HCT116 (cell line): ENCODE measurements around the gene CDC45. TPM values are rescaled to one million over a fixed set of nuclear protein-coding genes. Genes with fewer than 3 reads are reported as not detected.
A peak's percentile ranks its signal among the peaks of the same experiment; 100 is the strongest.

Experiments
- ATAC-seq: fragments of 200-7000 bp; cut with Tn5 transposase; 2 replicates; pipeline ENCODE4 v1.9.1; 2020; ENCODE audit warnings: mild to moderate bottlenecking, moderate library complexity
- BruUV-seq: library from RNA; stranded (reverse); fragments of 400-500 nt; replicated peaks from 2 replicates; lab custom pipeline; 2021; lab: Mats Ljungman, UMichigan
- CTCF ChIA-PET: fragments of 300-600 bp; sonication (Branson Sonifier 250); formaldehyde crosslinking; loops from one replicate; lab custom pipeline; 2021; ENCODE audit warnings: antibody characterized with exemption; lab: Charles Lee
- POLR2A ChIA-PET: fragments of 300-600, 350-600 bp; sonication (Branson Sonifier 250); formaldehyde crosslinking; loops from one replicate; lab custom pipeline; 2021; ENCODE audit warnings: antibody characterized with exemption; lab: Charles Lee
- RAD21 ChIA-PET, 2 experiments: fragments of 300-600 bp; sonication (Branson Sonifier 250); formaldehyde crosslinking; loops; one replicate each; lab custom pipeline; 2023; ENCODE audit warnings: low total read pairs in 2 of 2; ENCODE audit not compliant: uncharacterized antibody in 2 of 2, unreplicated experiment in 2 of 2, low non-redundant PET in 1 of 2; lab: Charles Lee
- DNase-seq: peaks from one replicate; pipeline ENCODE4 v3.0.0-alpha.2; 2010; ENCODE audit warnings: low read depth, low spot score
- H2AFZ ChIP-seq: fragments of 200-600 bp; shearing (Covaris generic), sonication (generic); 2 replicates; pipeline ENCODE4 v1.6.1; 2017; ENCODE audit warnings: low read depth, mixed run types, mixed read lengths, antibody characterized with exemption, low read length; ENCODE audit not compliant: poor library complexity, severe bottlenecking
- H3K27ac ChIP-seq: 2 replicates; pipeline ENCODE4 v1.5.1; 2012; ENCODE audit warnings: low read depth, low read length
- H3K27me3 ChIP-seq: fragments of 200-600 bp; sonication (generic); 2 replicates; pipeline ENCODE4 v1.6.1; 2016; ENCODE audit warnings: mixed run types, low read length, mixed read lengths; ENCODE audit not compliant: insufficient read depth
- H3K36me3 ChIP-seq, 2 experiments: fragments of 200-500 bp in 1 of 2; fragments of 200-600 bp in 1 of 2; sonication (Bioruptor generic) in 1 of 2; sonication (generic) in 1 of 2; 2 replicates each; pipeline versions ENCODE4 v1.5.1 to v1.6.1; 2014 to 2016; ENCODE audit warnings: low read length in 2 of 2, inconsistent platforms in 1 of 2, mixed read lengths in 1 of 2, mixed run types in 1 of 2; ENCODE audit not compliant: insufficient read depth in 2 of 2, control insufficient read depth in 1 of 2
- H3K4me1 ChIP-seq, 2 experiments: fragments of 200-600 bp in 1 of 2; sonication (generic) in 1 of 2; 2 replicates each; pipeline versions ENCODE4 v1.5.1 to v1.6.1; 2012 to 2017; ENCODE audit warnings: low read length in 2 of 2, inconsistent platforms in 1 of 2, mild to moderate bottlenecking in 1 of 2, mixed read lengths in 1 of 2, mixed run types in 1 of 2, moderate library complexity in 1 of 2; ENCODE audit not compliant: insufficient read depth in 2 of 2, control insufficient read depth in 1 of 2
- H3K4me2 ChIP-seq: fragments of 200-600 bp; sonication (generic); 2 replicates; pipeline ENCODE4 v1.6.1; 2017; ENCODE audit warnings: mixed run types, low read length, mixed read lengths
- H3K4me3 ChIP-seq, 2 experiments: fragments of 200-600 bp in 1 of 2; sonication (generic) in 1 of 2; replicated peaks in 1 of 2; 2 replicates each; pipeline ENCODE4 v1.5.1; 2011 to 2016; ENCODE audit warnings: low read length in 2 of 2, control low read depth in 1 of 2, low read depth in 1 of 2, mild to moderate bottlenecking in 1 of 2, mixed read lengths in 1 of 2, mixed run types in 1 of 2
- H3K79me2 ChIP-seq: fragments of 200-600 bp; sonication (generic); 2 replicates; pipeline ENCODE4 v1.6.1; 2017; ENCODE audit warnings: mild to moderate bottlenecking, mixed run types, low read length, moderate library complexity, mixed read lengths; ENCODE audit not compliant: insufficient read depth
- H3K9ac ChIP-seq: fragments of 200-600 bp; sonication (generic); 2 replicates; pipeline ENCODE4 v1.6.1; 2016; ENCODE audit warnings: low read length, mixed read lengths
- H3K9me2 ChIP-seq: fragments of 200-600 bp; sonication (generic), shearing (Covaris generic); 2 replicates; pipeline ENCODE4 v1.6.1; 2017; ENCODE audit warnings: mixed run types, mild to moderate bottlenecking, moderate library complexity; ENCODE audit not compliant: insufficient read depth
- H3K9me3 ChIP-seq, 2 experiments: fragments of 200-500 bp in 1 of 2; fragments of 200-600 bp in 1 of 2; sonication (Bioruptor generic) in 1 of 2; sonication (generic) in 1 of 2; 2 replicates each; pipeline ENCODE4 v1.6.1; 2014 to 2017; ENCODE audit warnings: low read length in 2 of 2, mixed read lengths in 2 of 2, inconsistent platforms in 1 of 2, low read depth in 1 of 2, mild to moderate bottlenecking in 1 of 2, mixed run types in 1 of 2, moderate library complexity in 1 of 2; ENCODE audit not compliant: control insufficient read depth in 1 of 2, insufficient read depth in 1 of 2
- H4K20me1 ChIP-seq: fragments of 200-600 bp; sonication (generic), shearing (Covaris generic); 2 replicates; pipeline ENCODE4 v1.6.1; 2017; ENCODE audit warnings: mixed run types, mild to moderate bottlenecking, moderate library complexity; ENCODE audit not compliant: insufficient read depth
- CBX3 ChIP-seq: IDR thresholded peaks from 2 replicates; pipeline ENCODE4 v1.6.1; 2012; ENCODE audit warnings: low read depth
- EGR1 ChIP-seq: IDR thresholded peaks from 2 replicates; pipeline ENCODE4 v1.6.1; 2012; ENCODE audit warnings: low read depth
- EZH2 ChIP-seq: fragments of 200-600 bp; sonication (generic); IDR thresholded peaks from 2 replicates; pipeline ENCODE4 v1.6.1; 2017; ENCODE audit warnings: antibody characterized with exemption, mixed run types
- EZH2phosphoT487 ChIP-seq: fragments of 200-600 bp; IDR thresholded peaks from 2 replicates; pipeline ENCODE4 v1.6.1; 2018; ENCODE audit warnings: antibody characterized with exemption, borderline replicate concordance
- JUND ChIP-seq: IDR thresholded peaks from 2 replicates; pipeline ENCODE4 v1.6.1; 2012
- POLR2A ChIP-seq: IDR thresholded peaks from 2 replicates; pipeline ENCODE4 v1.7.0; 2011; ENCODE audit warnings: borderline replicate concordance; ENCODE audit not compliant: insufficient read depth, insufficient read length; ENCODE audit errors: extremely low read depth
- POLR2AphosphoS5 ChIP-seq: IDR thresholded peaks from 2 replicates; pipeline ENCODE4 v1.6.1; 2011; ENCODE audit warnings: mild to moderate bottlenecking, low read depth, low read length, moderate library complexity
- RAD21 ChIP-seq: IDR thresholded peaks from 2 replicates; pipeline ENCODE4 v1.6.1; 2012; ENCODE audit warnings: low read depth, mild to moderate bottlenecking
- SIN3A ChIP-seq: IDR thresholded peaks from 2 replicates; pipeline ENCODE4 v1.6.1; 2012; ENCODE audit warnings: low read depth
- SP1 ChIP-seq: IDR thresholded peaks from 2 replicates; pipeline ENCODE4 v1.6.1; 2012; ENCODE audit warnings: low read depth
- YY1 ChIP-seq: IDR thresholded peaks from 2 replicates; pipeline ENCODE4 v1.6.1; 2011; ENCODE audit warnings: low read length, low read depth, moderate library complexity, mild to moderate bottlenecking; ENCODE audit not compliant: insufficient replicate concordance; ENCODE audit errors: extremely low read depth
- ZFX ChIP-seq: fragments of 450-650 bp; IDR thresholded peaks from 2 replicates; pipeline ENCODE4 v1.6.1; 2017
- intact Hi-C: fragments of 100-400 bp; cut with micrococcal nuclease; formaldehyde crosslinking; loops from 2 replicates; pipeline ENCODE4 v1.10.0; 2022
- total RNA-seq: library from RNA; stranded (reverse); gene quantifications from one replicate; pipeline ENCODE4 v1.2.1, GENCODE V29; 2021; ENCODE audit not compliant: unreplicated experiment
- TF ChIP-seq, protein P1 (sequence below): IDR thresholded peaks from 2 replicates; pipeline ENCODE4 v1.6.1; 2011; ENCODE audit warnings: mild to moderate bottlenecking, low read length, moderate library complexity; ENCODE audit not compliant: insufficient replicate concordance; ENCODE audit errors: extremely low read depth
- TF ChIP-seq, protein P2 (sequence below), 3 experiments: fragments of 200-600 bp in 1 of 3; sonication (generic) in 1 of 3; IDR thresholded peaks in 2 of 3; conservative IDR thresholded peaks in 1 of 3; 2 replicates each; pipeline ENCODE4 v1.5.1; 2012 to 2017; ENCODE audit warnings: low read depth in 2 of 3, low read length in 2 of 3, antibody characterized with exemption in 1 of 3, borderline replicate concordance in 1 of 3, control low read depth in 1 of 3, mild to moderate bottlenecking in 1 of 3, mixed read lengths in 1 of 3, mixed run types in 1 of 3, moderate library complexity in 1 of 3; ENCODE audit not compliant: insufficient read depth in 1 of 3

The CDC45 gene
- total RNA-seq, 1 experiment from 2014 or later, result 43.4 TPM

DNA sequence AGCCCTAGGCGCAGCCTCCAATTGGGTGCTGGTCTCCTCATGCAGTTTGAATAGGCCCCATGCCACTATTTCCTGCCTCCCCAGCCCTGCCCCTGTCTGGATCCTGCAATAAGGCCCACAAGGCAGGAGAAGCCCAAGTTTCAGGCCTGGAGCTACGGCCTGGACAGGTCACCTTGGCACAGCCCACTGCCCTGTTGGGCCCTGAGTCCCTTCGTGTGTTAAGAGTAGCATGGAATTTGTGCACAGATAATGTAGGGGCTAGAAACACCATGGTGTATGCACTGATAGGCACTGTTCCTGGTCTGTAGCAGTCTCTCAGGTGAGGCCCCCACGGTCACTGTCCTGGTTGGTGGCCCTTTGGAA, 20.1 kb downstream of the CDC45 start:
- intact Hi-C loops, result no loop called here
- BruUV-seq, result no TSS peak

DNA sequence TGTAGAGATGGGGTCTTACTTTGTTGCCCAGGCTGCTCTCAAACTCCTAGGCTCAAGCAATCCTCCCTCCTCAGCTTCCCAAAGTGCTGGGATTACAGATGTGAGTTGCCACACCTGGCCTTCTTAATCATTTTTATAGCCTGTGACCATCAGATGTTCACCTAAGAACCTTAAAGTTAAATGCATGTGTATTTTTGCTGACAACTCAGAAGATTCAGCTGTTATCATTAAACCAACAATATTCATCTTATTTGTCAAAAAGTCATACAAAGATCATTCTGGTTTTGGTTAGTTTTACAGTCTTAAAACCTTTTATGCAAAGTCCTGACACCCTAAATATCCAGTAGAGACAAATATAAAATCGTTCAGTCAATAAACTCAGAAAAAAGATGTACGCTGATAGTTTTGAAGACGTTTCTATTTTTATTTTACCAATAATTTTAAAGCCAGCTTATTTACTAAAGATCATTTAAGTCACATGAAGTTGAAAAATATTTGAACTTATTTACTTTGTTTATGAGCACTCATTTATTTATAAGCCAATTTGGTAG, 22.3 kb downstream of the CDC45 start:
- no peaks in the 10 kb centered on the region for H3K9me2 ChIP-seq
- RAD21 ChIA-PET, result no interaction called here
- ATAC-seq, result no peak
- H3K79me2 ChIP-seq, result no peaks in the 10 kb centered on the region
- CTCF ChIA-PET, result interaction anchor here (1.4 kb wide), 1 partner anchor 202 kb away, joined by 3 read pairs; no protein-coding TSS in a partner anchor
- no peak overlapping the region for H3K9ac ChIP-seq
- no peak overlapping the region for H3K4me3 ChIP-seq
- BruUV-seq, result TSS peak; percentile 5
- no peak overlapping the region for H3K4me2 ChIP-seq
- POLR2A ChIA-PET, result interaction anchor here (0.6 kb wide), 1 partner anchor 9 kb away, joined by 3 read pairs; no protein-coding TSS in a partner anchor
- no peaks in the 10 kb centered on the region for H4K20me1 ChIP-seq
- H3K27me3 ChIP-seq, result no peaks in the 10 kb centered on the region
- no peak overlapping the region for H3K27ac ChIP-seq
- no peaks in the 10 kb centered on the region for H3K4me1 ChIP-seq
- intact Hi-C loops, result no loop called here
- DNase-seq, result no peak
- H3K36me3 ChIP-seq, result peaks cover 0 to 20% of the 10 kb centered on the region in 2 experiments; a peak in 2 of 4 replicates
- H2AFZ ChIP-seq, result no peak overlapping the region
- no peaks in the 10 kb centered on the region for H3K9me3 ChIP-seq
- TF ChIP-seq RAD21 (no peak), POLR2A (no peak), YY1 (no peak), SIN3A (no peak), SP1 (no peak), EGR1 (no peak)
- TF ChIP-seq, protein P1, sequence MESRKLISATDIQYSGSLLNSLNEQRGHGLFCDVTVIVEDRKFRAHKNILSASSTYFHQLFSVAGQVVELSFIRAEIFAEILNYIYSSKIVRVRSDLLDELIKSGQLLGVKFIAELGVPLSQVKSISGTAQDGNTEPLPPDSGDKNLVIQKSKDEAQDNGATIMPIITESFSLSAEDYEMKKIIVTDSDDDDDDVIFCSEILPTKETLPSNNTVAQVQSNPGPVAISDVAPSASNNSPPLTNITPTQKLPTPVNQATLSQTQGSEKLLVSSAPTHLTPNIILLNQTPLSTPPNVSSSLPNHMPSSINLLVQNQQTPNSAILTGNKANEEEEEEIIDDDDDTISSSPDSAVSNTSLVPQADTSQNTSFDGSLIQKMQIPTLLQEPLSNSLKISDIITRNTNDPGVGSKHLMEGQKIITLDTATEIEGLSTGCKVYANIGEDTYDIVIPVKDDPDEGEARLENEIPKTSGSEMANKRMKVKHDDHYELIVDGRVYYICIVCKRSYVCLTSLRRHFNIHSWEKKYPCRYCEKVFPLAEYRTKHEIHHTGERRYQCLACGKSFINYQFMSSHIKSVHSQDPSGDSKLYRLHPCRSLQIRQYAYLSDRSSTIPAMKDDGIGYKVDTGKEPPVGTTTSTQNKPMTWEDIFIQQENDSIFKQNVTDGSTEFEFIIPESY, result no peak
- TF ChIP-seq, protein P2, sequence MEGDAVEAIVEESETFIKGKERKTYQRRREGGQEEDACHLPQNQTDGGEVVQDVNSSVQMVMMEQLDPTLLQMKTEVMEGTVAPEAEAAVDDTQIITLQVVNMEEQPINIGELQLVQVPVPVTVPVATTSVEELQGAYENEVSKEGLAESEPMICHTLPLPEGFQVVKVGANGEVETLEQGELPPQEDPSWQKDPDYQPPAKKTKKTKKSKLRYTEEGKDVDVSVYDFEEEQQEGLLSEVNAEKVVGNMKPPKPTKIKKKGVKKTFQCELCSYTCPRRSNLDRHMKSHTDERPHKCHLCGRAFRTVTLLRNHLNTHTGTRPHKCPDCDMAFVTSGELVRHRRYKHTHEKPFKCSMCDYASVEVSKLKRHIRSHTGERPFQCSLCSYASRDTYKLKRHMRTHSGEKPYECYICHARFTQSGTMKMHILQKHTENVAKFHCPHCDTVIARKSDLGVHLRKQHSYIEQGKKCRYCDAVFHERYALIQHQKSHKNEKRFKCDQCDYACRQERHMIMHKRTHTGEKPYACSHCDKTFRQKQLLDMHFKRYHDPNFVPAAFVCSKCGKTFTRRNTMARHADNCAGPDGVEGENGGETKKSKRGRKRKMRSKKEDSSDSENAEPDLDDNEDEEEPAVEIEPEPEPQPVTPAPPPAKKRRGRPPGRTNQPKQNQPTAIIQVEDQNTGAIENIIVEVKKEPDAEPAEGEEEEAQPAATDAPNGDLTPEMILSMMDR (IDR thresholded peaks at IDR 0.05 in 2 of 3, conservative IDR thresholded peaks at IDR 0.05 in 1 of 3; ENCODE audit: borderline replicate concordance in 1 of 3, insufficient read depth in 1 of 3, low read depth in 2 of 3, low read length in 2 of 3), result no peak

More for the DNA sequence above, 20.1 kb downstream of the CDC45 start:
- Histone ChIP-seq H3K36me3 (peaks cover 0 to 12% of the 10 kb centered on the region in 2 experiments; a peak in 2 of 4 replicates), H3K9me2 (no peaks in the 10 kb centered on the region), H3K4me1 (no peaks in the 10 kb centered on the region), H3K4me3 (no peak overlapping the region), H3K79me2 (no peaks in the 10 kb centered on the region), H3K9me3 (no peaks in the 10 kb centered on the region), H3K4me2 (no peak overlapping the region), H3K9ac (no peak overlapping the region), H3K27me3 (no peaks in the 10 kb centered on the region), H2AFZ (no peak overlapping the region), H3K27ac (no peak overlapping the region), H4K20me1 (no peaks in the 10 kb centered on the region)
- RAD21 ChIA-PET, result no interaction called here
- TF ChIP-seq CBX3 (no peak), SP1 (no peak), RAD21 (no peak), JUND (no peak), EZH2phosphoT487 (no peak), ZFX (no peak), EZH2 (no peak), POLR2AphosphoS5 (no peak)
- TF ChIP-seq, protein P1, result no peak
- POLR2A ChIA-PET, result no interaction called here
- no peak for DNase-seq
- ATAC-seq, result no peak
- CTCF ChIA-PET, result no interaction called here
